H1 (cell line): ENCODE data around the gene HSPB1. TPM values are rescaled to one million over a fixed set of nuclear protein-coding genes. Genes with fewer than 3 reads are reported as not detected.

Experiments used
- ATF2 ChIP-seq: IDR thresholded peaks from 2 replicates; pipeline ENCODE4 v1.6.1; 2012; ENCODE audit warnings: low read length, inconsistent platforms
- BCL11A ChIP-seq, 2 experiments: IDR thresholded peaks; one replicate each; pipeline ENCODE4 v1.6.1; 2011; ENCODE audit warnings: low read depth in 2 of 2, low read length in 2 of 2, mild to moderate bottlenecking in 2 of 2
- CHD2 ChIP-seq: IDR thresholded peaks from 2 replicates; pipeline ENCODE4 v1.6.1; 2012; ENCODE audit warnings: low read length, improper control_type of control experiment
- CTBP2 ChIP-seq: IDR thresholded peaks from 2 replicates; pipeline ENCODE4 v1.7.0; 2011; ENCODE audit warnings: borderline replicate concordance, mild to moderate bottlenecking, moderate library complexity, mixed read lengths, low read length; ENCODE audit not compliant: insufficient read depth, insufficient read length
- EZH2 ChIP-seq: fragments of 200-600 bp; sonication (generic); IDR thresholded peaks from 2 replicates; pipeline ENCODE4 v1.7.1; 2012; ENCODE audit warnings: low read depth, mild to moderate bottlenecking, moderate library complexity, low read length, inconsistent platforms; ENCODE audit not compliant: severe bottlenecking
- MAFK ChIP-seq: IDR thresholded peaks from 2 replicates; pipeline ENCODE4 v1.6.1; 2012; ENCODE audit warnings: low read depth, mild to moderate bottlenecking, improper control_type of control experiment, low read length
- POLR2AphosphoS5 ChIP-seq: IDR thresholded peaks from 2 replicates; pipeline ENCODE4 v1.6.1; 2011; ENCODE audit warnings: low read depth, low read length
- RFX5 ChIP-seq: IDR thresholded peaks from 2 replicates; pipeline ENCODE4 v1.6.1; 2011; ENCODE audit warnings: low read depth, low read length, improper control_type of control experiment, borderline replicate concordance
- TAF1 ChIP-seq: IDR thresholded peaks from 2 replicates; pipeline ENCODE4 v1.6.1; 2011; ENCODE audit warnings: mild to moderate bottlenecking, low read depth, low read length
- USF2 ChIP-seq: IDR thresholded peaks from 2 replicates; pipeline ENCODE4 v1.6.1; 2011; ENCODE audit warnings: low read length, improper control_type of control experiment
- YY1 ChIP-seq: IDR thresholded peaks from 2 replicates; pipeline ENCODE4 v1.6.1; 2011; ENCODE audit warnings: low read depth, mild to moderate bottlenecking, low read length
- ZNF274 ChIP-seq: IDR thresholded peaks from 2 replicates; pipeline ENCODE4 v1.7.0; 2012; ENCODE audit warnings: low read length, borderline replicate concordance; ENCODE audit errors: extremely low read depth
- polyA plus RNA-seq, 7 experiments: library from polyadenylated mRNA; depleted of rRNA in 3 of 7; stranded (reverse) in 5 of 7; unstranded in 2 of 7; fragments of >200 nt in 5 of 7; fragments of 200-250 nt in 2 of 7; gene quantifications; 1 replicate in 5 of 7; 2 replicates in 1 of 7; 4 replicates in 1 of 7; pipeline versions ENCODE4 v1.2.1 to v1.2.3, GENCODE V29; 2011 to 2013; ENCODE audit warnings: missing spikeins in 2 of 7, mixed read lengths in 2 of 7
- total RNA-seq: library from RNA; stranded (reverse); fragmentation: NEBNext Ultra II Directional; extraction: Animal tissue kit (Norgen Biotek cat#: 25700); gene quantifications from 2 replicates; pipeline ENCODE4 v1.2.1, GENCODE V29; 2021

The HSPB1 gene
- total and polyA plus RNA-seq, 2 of the 8 experiments (the other 6 are each of a cell fraction or from before 2014, with no cell fraction given), result 165 to 254 TPM

DNA sequence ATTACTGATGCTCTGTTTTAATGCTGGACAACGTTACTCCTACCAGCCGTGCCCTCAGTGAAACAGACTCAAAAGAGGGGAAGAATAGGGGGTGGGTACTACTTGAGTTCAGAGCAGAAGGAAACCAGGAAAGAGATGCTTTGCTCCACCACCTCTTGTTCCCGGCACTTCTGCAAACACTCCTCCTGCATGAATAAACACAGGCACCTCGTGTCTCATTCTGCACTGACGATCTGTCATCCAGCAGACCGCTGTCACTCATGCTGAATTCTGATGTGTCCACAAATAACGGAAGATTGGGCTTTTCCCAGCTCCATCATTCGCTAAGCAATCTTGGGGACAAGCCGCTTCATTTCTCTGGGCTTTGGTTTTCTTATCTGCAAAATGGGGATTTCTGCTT is 29.6 kb downstream of the HSPB1 start (continued):
- TF ChIP-seq USF2 (no peak), POLR2AphosphoS5 (no peak), ZNF274 (no peak), ATF2 (no peak), EZH2 (no peak), YY1 (no peak), TAF1 (no peak), MAFK (no peak), RFX5 (no peak), CHD2 (no peak), BCL11A (IDR thresholded peaks at IDR 0.05; ENCODE audit: low read depth in 2 of 2, low read length in 2 of 2) (no peak), CTBP2 (no peak)
